Prostate gland (tissue), 2 donors: Measurements from ENCODE around the gene CETP.

Experiments used
- POLR2A ChIP-seq: fragments of 450-650 bp; IDR thresholded peaks from one replicate; pipeline ENCODE4 v1.6.1; 2016; ENCODE audit warnings: antibody characterized with exemption, mild to moderate bottlenecking
- POLR2AphosphoS5 ChIP-seq: sonication (generic); formaldehyde crosslinking; IDR thresholded peaks from one replicate; pipeline ENCODE4 v1.6.1; 2017; ENCODE audit warnings: antibody characterized with exemption
- TF ChIP-seq, protein P1 (sequence below), 4 experiments: fragments of 200-600 bp in 2 of 4; fragments of 450-650 bp in 2 of 4; sonication (generic) in 2 of 4; IDR thresholded peaks; 1 replicate in 3 of 4; 2 replicates in 1 of 4; pipeline ENCODE4 v1.5.1; 2016 to 2019; ENCODE audit warnings: antibody characterized with exemption in 4 of 4, mild to moderate bottlenecking in 2 of 4, moderate library complexity in 2 of 4

DNA sequence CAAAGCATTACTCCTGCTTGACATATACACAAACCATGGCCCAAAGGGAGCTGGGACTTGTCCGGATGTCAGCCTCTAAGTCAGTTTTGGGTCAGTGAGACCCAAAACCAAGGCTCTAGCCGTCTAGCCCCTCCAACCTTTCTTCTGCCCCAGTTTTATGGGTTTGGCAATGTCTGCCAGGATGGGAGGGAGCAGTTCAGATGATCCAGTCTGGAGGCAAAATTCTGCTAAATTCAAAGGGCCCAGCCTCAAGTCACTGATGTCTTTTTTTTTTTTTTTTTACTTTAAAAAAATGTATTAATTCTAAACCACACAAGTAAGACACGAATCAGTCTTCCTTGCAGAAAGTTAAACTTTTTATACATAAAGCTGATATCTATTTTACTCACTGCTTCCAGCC is 36.2 kb downstream of the CETP start:
- TF ChIP-seq, protein P1, sequence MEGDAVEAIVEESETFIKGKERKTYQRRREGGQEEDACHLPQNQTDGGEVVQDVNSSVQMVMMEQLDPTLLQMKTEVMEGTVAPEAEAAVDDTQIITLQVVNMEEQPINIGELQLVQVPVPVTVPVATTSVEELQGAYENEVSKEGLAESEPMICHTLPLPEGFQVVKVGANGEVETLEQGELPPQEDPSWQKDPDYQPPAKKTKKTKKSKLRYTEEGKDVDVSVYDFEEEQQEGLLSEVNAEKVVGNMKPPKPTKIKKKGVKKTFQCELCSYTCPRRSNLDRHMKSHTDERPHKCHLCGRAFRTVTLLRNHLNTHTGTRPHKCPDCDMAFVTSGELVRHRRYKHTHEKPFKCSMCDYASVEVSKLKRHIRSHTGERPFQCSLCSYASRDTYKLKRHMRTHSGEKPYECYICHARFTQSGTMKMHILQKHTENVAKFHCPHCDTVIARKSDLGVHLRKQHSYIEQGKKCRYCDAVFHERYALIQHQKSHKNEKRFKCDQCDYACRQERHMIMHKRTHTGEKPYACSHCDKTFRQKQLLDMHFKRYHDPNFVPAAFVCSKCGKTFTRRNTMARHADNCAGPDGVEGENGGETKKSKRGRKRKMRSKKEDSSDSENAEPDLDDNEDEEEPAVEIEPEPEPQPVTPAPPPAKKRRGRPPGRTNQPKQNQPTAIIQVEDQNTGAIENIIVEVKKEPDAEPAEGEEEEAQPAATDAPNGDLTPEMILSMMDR (IDR thresholded peaks at IDR 0.05): no peak
- no peak for TF ChIP-seq POLR2A
- no peak for TF ChIP-seq POLR2AphosphoS5
